BE2C (cell line): ENCODE data around the gene RUFY4.
"Not testable (repeated sequence)": the region's sequence is repeated elsewhere in the genome, so short reads cannot be mapped to it uniquely, and the experiment has no call there.

Experiments
- DNase-seq: peaks from one replicate; pipeline ENCODE4 v3.0.0-alpha.2; 2020
- H3K27me3 ChIP-seq: fragments of 250-450 bp; sonication (Bioruptor Pico); 2 replicates; pipeline ENCODE4 v1.5.1; 2020; ENCODE audit warnings: mild to moderate bottlenecking
- H3K36me3 ChIP-seq: fragments of 250-450 bp; sonication (Bioruptor Pico); 2 replicates; pipeline ENCODE4 v1.5.1; 2020; ENCODE audit warnings: mild to moderate bottlenecking
- H3K4me1 ChIP-seq: fragments of 250-450 bp; sonication (Bioruptor Pico); 2 replicates; pipeline ENCODE4 v1.5.1; 2020
- H3K4me3 ChIP-seq: 2 replicates; pipeline ENCODE4 v1.5.1; 2011; ENCODE audit warnings: low read depth, low read length
- H3K9me3 ChIP-seq: fragments of 250-450 bp; sonication (Bioruptor Pico); 2 replicates; pipeline ENCODE4 v1.5.1; 2020
- CTCF ChIP-seq: IDR thresholded peaks from 2 replicates; pipeline ENCODE4 v1.5.1; 2012; ENCODE audit warnings: mild to moderate bottlenecking, low read depth, low read length

Gene RUFY4

GRCh38 chr2:218033208-218033589, 35.9 kb upstream of the RUFY4 start:
- Histone ChIP-seq H3K9me3 (no peaks in the 10 kb centered on the region), H3K36me3 (no peaks in the 10 kb centered on the region), H3K27me3 (no peaks in the 10 kb centered on the region), H3K4me1 (peaks cover 32% of the 10 kb centered on the region), H3K4me3 (no peak overlapping the region)
- TF ChIP-seq CTCF = no peak
- no peak for DNase-seq

GRCh38 chr2:218033590-218034496, 35.2 kb upstream of the RUFY4 start:
- Histone ChIP-seq H3K27me3 (no peaks in the 10 kb centered on the region), H3K36me3 (no peaks in the 10 kb centered on the region), H3K4me1 (peaks cover 32% of the 10 kb centered on the region), H3K4me3 (peak overlapping the region; percentile 54), H3K9me3 (no peaks in the 10 kb centered on the region)
- no peak for TF ChIP-seq CTCF
- peak; percentile 70 for DNase-seq

- not testable (repeated sequence) for H3K27me3 ChIP-seq, H3K36me3 ChIP-seq, H3K9me3 ChIP-seq
- peaks cover 32% of the 10 kb centered on the region for H3K4me1 ChIP-seq
- H3K4me3 ChIP-seq = peak overlapping the region; percentile 54
- TF ChIP-seq CTCF = peak; percentile 71
- peak; percentile 73 for DNase-seq
Measured at GRCh38 chr2:218034497-218035213, 34.4 kb upstream of the RUFY4 start.

- Histone ChIP-seq H3K4me3 (no peak overlapping the region), H3K36me3 (no peaks in the 10 kb centered on the region), H3K4me1 (peaks cover 32% of the 10 kb centered on the region), H3K27me3 (no peaks in the 10 kb centered on the region), H3K9me3 (no peaks in the 10 kb centered on the region)
- no peak for DNase-seq
- TF ChIP-seq CTCF = no peak
Measured at GRCh38 chr2:218035463-218036100, 33.5 kb upstream of the RUFY4 start.

- DNase-seq = no peak
- Histone ChIP-seq H3K4me3 (no peak overlapping the region), H3K27me3 (no peaks in the 10 kb centered on the region)
Measured at GRCh38 chr2:218036371-218036770, 32.7 kb upstream of the RUFY4 start.

More at GRCh38 chr2:218036371-218036770, 32.7 kb upstream of the RUFY4 start:
- peak; percentile 14; the same call in 1 of the 2 replicates for TF ChIP-seq CTCF
- H3K36me3 ChIP-seq = no peaks in the 10 kb centered on the region
- H3K4me1 ChIP-seq = peaks cover 31% of the 10 kb centered on the region
- H3K9me3 ChIP-seq = no peaks in the 10 kb centered on the region
